ENCODE data around the gene ARHGEF39.
A peak's percentile ranks its signal among the peaks of the same experiment; 100 is the strongest.
"Not testable (repeated sequence)": the region's sequence is repeated elsewhere in the genome, so short reads cannot be mapped to it uniquely, and the experiment has no call there.

The ARHGEF39 gene

GRCh38 chr9:35650341-35651158 is 14.4 kb downstream of the ARHGEF39 start, which contains the start of gene SIT1:
TSS of gene SIT1 (minus strand) at chr9:35650931. CDS start at chr9:35650853, 78 bp downstream.
- DNase-seq (ENCODE audit: low spot score): no peak

- DNase-seq (ENCODE audit: low spot score): no peak
Measured at GRCh38 chr9:35649431-35650340, 15.3 kb downstream of the ARHGEF39 start.

GRCh38 chr9:35646533-35647265 is 18.3 kb downstream of the ARHGEF39 start:
- DNase-seq (ENCODE audit: low spot score): peak; percentile 85

GRCh38 chr9:35646153-35646532 is 18.9 kb downstream of the ARHGEF39 start:
- DNase-seq (ENCODE audit: low spot score): no peak

- DNase-seq (ENCODE audit: low spot score): not testable (repeated sequence)
Measured at GRCh38 chr9:35645736-35646135, 19.3 kb downstream of the ARHGEF39 start.

GRCh38 chr9:35643046-35643445 is 21.9 kb downstream of the ARHGEF39 start:
- DNase-seq (ENCODE audit: low spot score): no peak

GRCh38 chr9:35641478-35641877 is 23.5 kb downstream of the ARHGEF39 start:
- DNase-seq (ENCODE audit: low spot score): not testable (repeated sequence)

GRCh38 chr9:35640431-35640830 is 24.6 kb downstream of the ARHGEF39 start:
- DNase-seq (ENCODE audit: low spot score): not testable (repeated sequence)

- no peak for DNase-seq (ENCODE audit: low spot score)
Measured at GRCh38 chr9:35639631-35640030, 25.4 kb downstream of the ARHGEF39 start.

GRCh38 chr9:35639225-35639624 is 25.8 kb downstream of the ARHGEF39 start:
- not testable (repeated sequence) for DNase-seq (ENCODE audit: low spot score)

GRCh38 chr9:35638751-35639150 is 26.2 kb downstream of the ARHGEF39 start:
- not testable (repeated sequence) for DNase-seq (ENCODE audit: low spot score)

GRCh38 chr9:35637427-35637955 is 27.5 kb downstream of the ARHGEF39 start:
- DNase-seq (ENCODE audit: low spot score): not testable (repeated sequence)

GRCh38 chr9:35636877-35637246 is 28.1 kb downstream of the ARHGEF39 start:
- not testable (repeated sequence) for DNase-seq (ENCODE audit: low spot score)

- no peak for DNase-seq (ENCODE audit: low spot score)
Measured at GRCh38 chr9:35636135-35636876, 28.7 kb downstream of the ARHGEF39 start.

- no peak for DNase-seq (ENCODE audit: low spot score)
Measured at GRCh38 chr9:35635730-35636129, 29.3 kb downstream of the ARHGEF39 start.

- no peak for DNase-seq (ENCODE audit: low spot score)
Measured at GRCh38 chr9:35629597-35629996, 35.4 kb downstream of the ARHGEF39 start.

- no peak for DNase-seq (ENCODE audit: low spot score)
Measured at GRCh38 chr9:35628389-35628991, 36.5 kb downstream of the ARHGEF39 start.

- DNase-seq (ENCODE audit: low spot score): no peak
Measured at GRCh38 chr9:35627575-35627974, 37.4 kb downstream of the ARHGEF39 start.

GRCh38 chr9:35619800-35620158 is 45.2 kb downstream of the ARHGEF39 start:
- no peak for DNase-seq (ENCODE audit: low spot score)

All from globus pallidus (tissue), 1 donor.